GM21515 (cell line): ENCODE measurements around the gene TFR2.
"Not testable (repeated sequence)": the region's sequence is repeated elsewhere in the genome, so short reads cannot be mapped to it uniquely, and the experiment has no call there.

Source experiments
- ATAC-seq: cut with Tn5 transposase; IDR thresholded peaks from one replicate; pipeline ENCODE4 v1.9.1; 2021; ENCODE audit not compliant: unreplicated experiment

The TFR2 gene

GRCh38 chr7:100678291-100678984 lies 37.1 kb upstream of the TFR2 start:
- ATAC-seq: no peak

- ATAC-seq: no peak
These were observed 36.2 kb upstream of the TFR2 start for GRCh38 chr7:100677308-100678267.

- no peak for ATAC-seq
These were observed 35.4 kb upstream of the TFR2 start for GRCh38 chr7:100676501-100677306.

- ATAC-seq: peak; percentile 28
These were observed 34.4 kb upstream of the TFR2 start for GRCh38 chr7:100675581-100676350.

GRCh38 chr7:100675105-100675451 lies 33.7 kb upstream of the TFR2 start:
- no peak for ATAC-seq

- no peak for ATAC-seq
These were observed 33.2 kb upstream of the TFR2 start for GRCh38 chr7:100674411-100675104.

- no peak for ATAC-seq
These were observed 32.6 kb upstream of the TFR2 start for GRCh38 chr7:100673942-100674410.

GRCh38 chr7:100673302-100673941 lies 32.1 kb upstream of the TFR2 start, which contains the start of gene GNB2:
TSS of gene GNB2 (plus strand) at chr7:100673740. CDS start at chr7:100676266, 2,526 bp downstream.
- peak; percentile 64 for ATAC-seq

- ATAC-seq: no peak
These were observed 30.3 kb upstream of the TFR2 start for GRCh38 chr7:100671353-100672327.

GRCh38 chr7:100670074-100670473 lies 28.7 kb upstream of the TFR2 start:
- no peak for ATAC-seq

- not testable (repeated sequence) for ATAC-seq
These were observed 27.8 kb upstream of the TFR2 start for GRCh38 chr7:100669106-100669505.

- ATAC-seq: no peak
These were observed 26.7 kb upstream of the TFR2 start for GRCh38 chr7:100668069-100668449.

GRCh38 chr7:100667331-100668068 lies 26.1 kb upstream of the TFR2 start:
- ATAC-seq: no peak

GRCh38 chr7:100665168-100665726 lies 23.9 kb upstream of the TFR2 start:
- ATAC-seq: no peak

- ATAC-seq: not testable (repeated sequence)
These were observed 20.9 kb upstream of the TFR2 start for GRCh38 chr7:100662194-100662776.

- no peak for ATAC-seq
These were observed 14.7 kb upstream of the TFR2 start, which contains the start of gene ACTL6B for GRCh38 chr7:100655908-100656674. TSS of gene ACTL6B (minus strand) at chr7:100656448. CDS start at chr7:100656354, 94 bp downstream.
